Measurements from ENCODE around the gene GEMIN5. TPM values are rescaled to one million over a fixed set of nuclear protein-coding genes. Genes with fewer than 3 reads are reported as not detected.

The GEMIN5 gene
- total and polyA plus RNA-seq, 2 experiments from 2014 or later: 18.3 to 46.7 TPM

DNA sequence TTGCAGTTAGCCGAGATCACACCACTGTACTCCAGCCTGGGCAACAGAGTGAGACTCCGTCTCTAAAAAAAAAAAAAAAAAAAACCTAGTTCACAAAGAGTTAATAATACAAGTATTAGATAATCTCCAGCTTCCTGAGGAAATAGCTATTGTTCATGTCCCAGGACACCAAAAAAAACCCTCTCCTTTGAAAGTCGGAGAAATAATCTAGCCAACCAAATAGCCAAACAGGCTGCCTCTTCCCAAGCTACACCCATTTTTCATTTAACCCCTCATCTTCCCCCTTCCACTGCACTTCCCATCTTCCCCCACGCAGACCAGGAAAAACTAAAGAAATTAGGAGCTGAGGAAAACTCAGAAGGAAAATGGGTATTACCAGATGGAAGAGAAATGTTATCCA, 56.0 kb downstream of the GEMIN5 start (continued):
- no peak for TF ChIP-seq ZNF462 (CRISPR knock-in tag; IDR thresholded peaks at IDR 0.05)
- no peak for TF ChIP-seq NANOG (IDR thresholded peaks at IDR 0.05; ENCODE audit: borderline replicate concordance)
- TF ChIP-seq EZH2phosphoT487 (IDR thresholded peaks at IDR 0.05; ENCODE audit: unreplicated experiment): no peak
- no peak for TF ChIP-seq JUNB (IDR thresholded peaks at IDR 0.05; ENCODE audit: unreplicated experiment)
- TF ChIP-seq EZH2 (IDR thresholded peaks at IDR 0.05; ENCODE audit: low read depth, unreplicated experiment): no peak
- no peak for TF ChIP-seq REST (IDR thresholded peaks at IDR 0.05; ENCODE audit: unreplicated experiment)

All from GM23338 (cell line).